ENCODE data around the gene PRSS23.

The PRSS23 gene, protein sequence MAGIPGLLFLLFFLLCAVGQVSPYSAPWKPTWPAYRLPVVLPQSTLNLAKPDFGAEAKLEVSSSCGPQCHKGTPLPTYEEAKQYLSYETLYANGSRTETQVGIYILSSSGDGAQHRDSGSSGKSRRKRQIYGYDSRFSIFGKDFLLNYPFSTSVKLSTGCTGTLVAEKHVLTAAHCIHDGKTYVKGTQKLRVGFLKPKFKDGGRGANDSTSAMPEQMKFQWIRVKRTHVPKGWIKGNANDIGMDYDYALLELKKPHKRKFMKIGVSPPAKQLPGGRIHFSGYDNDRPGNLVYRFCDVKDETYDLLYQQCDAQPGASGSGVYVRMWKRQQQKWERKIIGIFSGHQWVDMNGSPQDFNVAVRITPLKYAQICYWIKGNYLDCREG

DNA sequence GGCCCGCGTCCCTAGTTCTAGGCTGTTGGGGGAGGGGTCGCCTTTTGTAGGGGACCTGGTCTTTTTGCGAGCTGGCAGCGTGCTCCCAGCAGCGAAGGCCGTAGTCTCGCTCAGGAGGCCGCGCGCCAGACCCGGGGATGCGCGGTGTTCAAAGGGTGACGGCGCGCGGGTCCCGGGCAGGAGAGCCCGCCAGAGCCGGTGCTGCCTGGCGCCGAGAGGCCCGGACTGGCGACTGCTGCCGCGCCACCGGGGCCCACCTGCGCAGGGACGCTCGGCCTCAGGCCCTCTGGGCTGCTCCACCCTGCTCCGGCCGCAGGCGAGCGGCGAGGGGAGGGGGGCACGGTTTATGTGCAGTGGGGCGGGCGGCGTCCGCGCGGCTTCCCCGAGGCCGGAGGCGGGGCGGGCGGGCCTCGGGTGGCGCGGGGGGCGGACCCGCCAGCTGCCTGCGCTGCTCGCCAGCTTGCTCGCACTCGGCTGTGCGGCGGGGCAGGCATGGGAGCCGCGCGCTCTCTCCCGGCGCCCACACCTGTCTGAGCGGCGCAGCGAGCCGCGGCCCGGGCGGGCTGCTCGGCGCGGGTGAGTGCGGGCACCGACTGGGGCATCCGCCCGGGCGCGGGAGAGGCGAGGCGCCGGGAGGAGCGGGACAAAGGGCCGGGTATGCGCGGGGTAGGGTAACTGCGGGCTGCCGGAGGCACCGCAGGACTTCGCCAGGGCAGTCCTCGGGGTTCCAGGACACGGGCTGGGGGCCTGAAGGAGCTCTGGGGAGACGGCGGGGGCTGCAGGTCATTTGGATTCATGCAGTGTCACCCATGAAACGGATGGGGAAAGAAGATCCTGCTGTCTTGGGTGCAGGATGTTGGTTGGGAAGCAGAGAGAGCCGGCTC, at the start of gene PRSS23:
TSS of gene PRSS23 (plus strand) at position 467 of the 884 bp plus-strand sequence. CDS start 7,102 bp downstream, outside the sequence.
- H3K4me3 ChIP-seq (replicated peaks in 1 of 2; ENCODE audit: low read depth in 2 of 2, low read length in 2 of 2), result peak within 1 kb of the TSS; percentile 85 to 88
- DNase-seq (ENCODE audit: low read depth in 2 of 2), result peak; percentile 62 to 77
- TF ChIP-seq, protein P1, sequence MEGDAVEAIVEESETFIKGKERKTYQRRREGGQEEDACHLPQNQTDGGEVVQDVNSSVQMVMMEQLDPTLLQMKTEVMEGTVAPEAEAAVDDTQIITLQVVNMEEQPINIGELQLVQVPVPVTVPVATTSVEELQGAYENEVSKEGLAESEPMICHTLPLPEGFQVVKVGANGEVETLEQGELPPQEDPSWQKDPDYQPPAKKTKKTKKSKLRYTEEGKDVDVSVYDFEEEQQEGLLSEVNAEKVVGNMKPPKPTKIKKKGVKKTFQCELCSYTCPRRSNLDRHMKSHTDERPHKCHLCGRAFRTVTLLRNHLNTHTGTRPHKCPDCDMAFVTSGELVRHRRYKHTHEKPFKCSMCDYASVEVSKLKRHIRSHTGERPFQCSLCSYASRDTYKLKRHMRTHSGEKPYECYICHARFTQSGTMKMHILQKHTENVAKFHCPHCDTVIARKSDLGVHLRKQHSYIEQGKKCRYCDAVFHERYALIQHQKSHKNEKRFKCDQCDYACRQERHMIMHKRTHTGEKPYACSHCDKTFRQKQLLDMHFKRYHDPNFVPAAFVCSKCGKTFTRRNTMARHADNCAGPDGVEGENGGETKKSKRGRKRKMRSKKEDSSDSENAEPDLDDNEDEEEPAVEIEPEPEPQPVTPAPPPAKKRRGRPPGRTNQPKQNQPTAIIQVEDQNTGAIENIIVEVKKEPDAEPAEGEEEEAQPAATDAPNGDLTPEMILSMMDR (IDR thresholded peaks at IDR 0.05; ENCODE audit: low read depth, low read length), result no peak

DNA sequence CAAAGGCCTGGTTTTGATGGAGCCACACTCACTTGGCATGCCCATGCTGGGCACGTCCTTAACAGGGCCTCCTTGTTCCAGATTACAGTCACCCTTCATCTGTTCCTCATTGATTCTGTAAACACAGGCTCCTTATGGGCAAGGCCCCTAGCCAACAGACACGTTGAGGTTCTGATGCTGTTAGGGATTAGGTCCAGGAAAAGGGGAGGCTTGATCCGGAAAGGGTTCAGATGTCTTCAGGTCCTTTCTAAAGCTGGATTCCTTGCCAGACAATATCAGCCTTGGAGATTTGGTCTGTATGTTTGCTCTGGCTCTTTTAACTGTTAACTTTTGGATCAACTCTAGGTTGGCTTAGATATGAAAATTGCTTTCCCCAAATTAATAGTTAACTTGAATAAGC, 46.9 kb upstream of the PRSS23 start:
- TF ChIP-seq, protein P1 (IDR thresholded peaks at IDR 0.05; ENCODE audit: low read depth, low read length), result no peak
- H3K4me3 ChIP-seq (replicated peaks in 1 of 2; ENCODE audit: low read depth in 2 of 2, low read length in 2 of 2), result no peak overlapping the region
- no peak for DNase-seq (ENCODE audit: low read depth in 2 of 2)

- TF ChIP-seq, protein P1 (IDR thresholded peaks at IDR 0.05; ENCODE audit: low read depth, low read length), result no peak
- DNase-seq (ENCODE audit: low read depth in 2 of 2), result no peak
- no peak overlapping the region for H3K4me3 ChIP-seq (replicated peaks in 1 of 2; ENCODE audit: low read depth in 2 of 2, low read length in 2 of 2)
Measured at GRCh38 chr11:86755146-86755545, 45.2 kb upstream of the PRSS23 start.

DNA sequence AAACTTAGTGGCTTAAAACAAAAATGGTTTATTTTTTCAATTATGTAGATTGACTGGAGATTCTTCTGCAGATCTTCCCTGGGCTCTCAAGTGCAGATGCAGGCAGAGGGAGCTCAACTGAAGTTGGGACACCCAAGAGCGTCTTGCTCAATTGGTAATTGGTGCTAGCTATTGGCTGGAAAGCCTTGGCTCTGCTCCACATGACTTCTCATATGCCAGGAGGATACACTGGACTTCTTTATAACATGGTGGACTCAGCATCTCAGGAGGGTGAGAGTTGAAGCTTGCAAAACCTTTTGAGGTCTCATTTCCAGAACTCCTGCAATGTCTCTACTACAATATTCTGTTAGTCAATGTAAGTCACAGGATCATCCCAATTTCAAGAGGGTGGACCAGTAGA, 42.2 kb upstream of the PRSS23 start:
- no peak overlapping the region for H3K4me3 ChIP-seq (replicated peaks in 1 of 2; ENCODE audit: low read depth in 2 of 2, low read length in 2 of 2)
- DNase-seq (ENCODE audit: low read depth in 2 of 2), result peak in 1 of 2 donors; percentile 11
- TF ChIP-seq, protein P1 (IDR thresholded peaks at IDR 0.05; ENCODE audit: low read depth, low read length), result no peak

GRCh38 chr11:86760577-86760976, 39.8 kb upstream of the PRSS23 start:
- no peak overlapping the region for H3K4me3 ChIP-seq (replicated peaks in 1 of 2; ENCODE audit: low read depth in 2 of 2, low read length in 2 of 2)
- peak in 1 of 2 donors; percentile 31 for DNase-seq (ENCODE audit: low read depth in 2 of 2)
- TF ChIP-seq, protein P1 (IDR thresholded peaks at IDR 0.05; ENCODE audit: low read depth, low read length), result no peak

GRCh38 chr11:86761978-86762377, 38.4 kb upstream of the PRSS23 start:
- peak; percentile 57 to 66 for DNase-seq (ENCODE audit: low read depth in 2 of 2)
- H3K4me3 ChIP-seq (replicated peaks in 1 of 2; ENCODE audit: low read depth in 2 of 2, low read length in 2 of 2), result no peak overlapping the region

More at GRCh38 chr11:86761978-86762377, 38.4 kb upstream of the PRSS23 start:
- TF ChIP-seq, protein P1 (IDR thresholded peaks at IDR 0.05; ENCODE audit: low read depth, low read length), result no peak

Data from cardiac fibroblast (primary cell).